HT-29 (cell line): Measurements from ENCODE around the gene CNRIP1. TPM values are rescaled to one million over a fixed set of nuclear protein-coding genes. Genes with fewer than 3 reads are reported as not detected.
A peak's percentile ranks its signal among the peaks of the same experiment; 100 is the strongest.

Experiments
- DNase-seq: peaks from one replicate; pipeline ENCODE4 v3.0.0-alpha.2; 2015; ENCODE audit warnings: low spot score
- total RNA-seq: library from RNA; depleted of rRNA; stranded (reverse); fragments of >200 nt; shearing (Covaris generic); gene quantifications from 2 replicates; pipeline ENCODE4 v1.2.3, GENCODE V29; 2014; rRNA removed

Gene CNRIP1
- total RNA-seq, 1 experiment from 2014 or later: not detected

- DNase-seq: peak; percentile 91
Measured at GRCh38 chr2:68251187-68251854, 68.4 kb downstream of the CNRIP1 start.

GRCh38 chr2:68250652-68251186 lies 69.0 kb downstream of the CNRIP1 start:
- DNase-seq: no peak

GRCh38 chr2:68250196-68250595 lies 69.6 kb downstream of the CNRIP1 start:
- DNase-seq: peak; percentile 9

- DNase-seq: no peak
Measured at GRCh38 chr2:68248806-68249205, 70.9 kb downstream of the CNRIP1 start.

GRCh38 chr2:68248361-68248760 lies 71.4 kb downstream of the CNRIP1 start:
- no peak for DNase-seq

- DNase-seq: no peak
Measured at GRCh38 chr2:68246396-68246795, 73.4 kb downstream of the CNRIP1 start.

GRCh38 chr2:68245672-68246071 lies 74.1 kb downstream of the CNRIP1 start:
- DNase-seq: no peak

GRCh38 chr2:68245066-68245465 lies 74.7 kb downstream of the CNRIP1 start:
- no peak for DNase-seq

GRCh38 chr2:68244456-68244855 lies 75.3 kb downstream of the CNRIP1 start:
- DNase-seq: no peak

Other genes with a start within 250 kb of the CNRIP1 start
- 19.1 and 24.6 TPM in 2 replicates for gene PNO1, start 162.1 kb downstream of the CNRIP1 start, total RNA-seq
- gene PPP3R1, start 67.4 kb downstream of the CNRIP1 start, total RNA-seq: 6.4 and 8.9 TPM in 2 replicates
- gene PLEK, start 45.3 kb upstream of the CNRIP1 start, total RNA-seq: not detected in 2 replicates
- gene FBXO48, start 147.3 kb upstream of the CNRIP1 start, total RNA-seq: 0.03 and 0.05 TPM in 2 replicates
- gene APLF, start 147.6 kb upstream of the CNRIP1 start, total RNA-seq: 0.05 TPM in 1 of 2 replicates, not detected in the other